ENCODE results near the gene NLRC4.

Gene NLRC4

GRCh38 chr2:32291746-32292145 is 27.1 kb upstream of the NLRC4 start:
- H3K4me3 ChIP-seq (ENCODE audit: low read length): no peak overlapping the region
- no peak overlapping the region for H2AFZ ChIP-seq (ENCODE audit: low read length)
- H3K9me2 ChIP-seq (replicated peaks; ENCODE audit: insufficient read depth, low read length): no peaks in the 10 kb centered on the region
- H3F3A ChIP-seq (ENCODE audit: insufficient read depth, low read length): no peaks in the 10 kb centered on the region
- H3K4me1 ChIP-seq (ENCODE audit: low read length): no peaks in the 10 kb centered on the region
- H3K9me3 ChIP-seq (replicated peaks; ENCODE audit: insufficient read depth, low read length): no peaks in the 10 kb centered on the region
- no peaks in the 10 kb centered on the region for H3K27me3 ChIP-seq (replicated peaks; ENCODE audit: insufficient read depth, low read length)
- TF ChIP-seq EZH2 (optimal IDR thresholded peaks at IDR 0.05; ENCODE audit: low read depth, low read length): no peak
- no peak for TF ChIP-seq EZH2phosphoT487 (IDR thresholded peaks at IDR 0.05; ENCODE audit: low read length)
- TF ChIP-seq CTCF (IDR thresholded peaks at IDR 0.05; ENCODE audit: low read length): no peak
- no peak overlapping the region for H3K9ac ChIP-seq (ENCODE audit: low read length)
- no peaks in the 10 kb centered on the region; the same call in 1 of the 2 replicates for H3K36me3 ChIP-seq (replicated peaks; ENCODE audit: insufficient read depth, low read length)
- H3K4me2 ChIP-seq (ENCODE audit: low read depth, low read length): no peak overlapping the region
- no peak for DNase-seq
- no peaks in the 10 kb centered on the region; the same call in 1 of the 2 replicates for H4K20me1 ChIP-seq (ENCODE audit: insufficient read depth, low read length)
- H3K79me2 ChIP-seq (ENCODE audit: low read length): peaks cover 30% of the 10 kb centered on the region
- no peak overlapping the region for H3K27ac ChIP-seq (ENCODE audit: low read length)

GRCh38 chr2:32290000-32290339 is 25.3 kb upstream of the NLRC4 start:
- no peaks in the 10 kb centered on the region; the same call in 1 of the 2 replicates for H3K36me3 ChIP-seq (replicated peaks; ENCODE audit: insufficient read depth, low read length)
- H3K9me2 ChIP-seq (replicated peaks; ENCODE audit: insufficient read depth, low read length): no peaks in the 10 kb centered on the region
- H3K9me3 ChIP-seq (replicated peaks; ENCODE audit: insufficient read depth, low read length): no peaks in the 10 kb centered on the region
- TF ChIP-seq EZH2phosphoT487 (IDR thresholded peaks at IDR 0.05; ENCODE audit: low read length) (no peak), CTCF (IDR thresholded peaks at IDR 0.05; ENCODE audit: low read length) (no peak), EZH2 (optimal IDR thresholded peaks at IDR 0.05; ENCODE audit: low read depth, low read length) (no peak)
- H3K4me3 ChIP-seq (ENCODE audit: low read length): no peak overlapping the region
- no peak for DNase-seq
- no peak overlapping the region for H3K4me2 ChIP-seq (ENCODE audit: low read depth, low read length)
- no peaks in the 10 kb centered on the region for H3K27me3 ChIP-seq (replicated peaks; ENCODE audit: insufficient read depth, low read length)
- no peak overlapping the region for H3K9ac ChIP-seq (ENCODE audit: low read length)
- H3F3A ChIP-seq (ENCODE audit: insufficient read depth, low read length): no peaks in the 10 kb centered on the region
- no peaks in the 10 kb centered on the region for H3K4me1 ChIP-seq (ENCODE audit: low read length)
- peaks cover 38% of the 10 kb centered on the region for H3K79me2 ChIP-seq (ENCODE audit: low read length)
- H2AFZ ChIP-seq (ENCODE audit: low read length): no peak overlapping the region
- no peaks in the 10 kb centered on the region; the same call in 1 of the 2 replicates for H4K20me1 ChIP-seq (ENCODE audit: insufficient read depth, low read length)
- H3K27ac ChIP-seq (ENCODE audit: low read length): no peak overlapping the region

- H4K20me1 ChIP-seq (ENCODE audit: insufficient read depth, low read length): no peaks in the 10 kb centered on the region; the same call in 1 of the 2 replicates
- no peaks in the 10 kb centered on the region for H3K27me3 ChIP-seq (replicated peaks; ENCODE audit: insufficient read depth, low read length)
- H3K4me1 ChIP-seq (ENCODE audit: low read length): no peaks in the 10 kb centered on the region
- no peaks in the 10 kb centered on the region for H3K9me3 ChIP-seq (replicated peaks; ENCODE audit: insufficient read depth, low read length)
- no peak overlapping the region for H3K27ac ChIP-seq (ENCODE audit: low read length)
- peaks cover 44% of the 10 kb centered on the region for H3K79me2 ChIP-seq (ENCODE audit: low read length)
- TF ChIP-seq EZH2 (optimal IDR thresholded peaks at IDR 0.05; ENCODE audit: low read depth, low read length) (no peak), CTCF (IDR thresholded peaks at IDR 0.05; ENCODE audit: low read length) (no peak)
- no peak overlapping the region for H3K4me3 ChIP-seq (ENCODE audit: low read length)
- no peaks in the 10 kb centered on the region for H3K9me2 ChIP-seq (replicated peaks; ENCODE audit: insufficient read depth, low read length)
- H3F3A ChIP-seq (ENCODE audit: insufficient read depth, low read length): no peaks in the 10 kb centered on the region
- no peak overlapping the region for H2AFZ ChIP-seq (ENCODE audit: low read length)
- DNase-seq: no peak
- H3K36me3 ChIP-seq (replicated peaks; ENCODE audit: insufficient read depth, low read length): no peaks in the 10 kb centered on the region; the same call in 1 of the 2 replicates
- no peak overlapping the region for H3K9ac ChIP-seq (ENCODE audit: low read length)
- no peak overlapping the region for H3K4me2 ChIP-seq (ENCODE audit: low read depth, low read length)
Observed at GRCh38 chr2:32289165-32289999, 24.7 kb upstream of the NLRC4 start.

Measured in MM.1S (cell line).